Measurements from ENCODE around the gene PKN3.

PKN3 gene

GRCh38 chr9:128706671-128707381 lies 4.5 kb downstream of the PKN3 start:
- TF ChIP-seq NFIC (IDR thresholded peaks at IDR 0.05): no peak
- TF ChIP-seq EP300 (IDR thresholded peaks at IDR 0.05; ENCODE audit: borderline replicate concordance): no peak
- TF ChIP-seq RAD21 (IDR thresholded peaks at IDR 0.05; ENCODE audit: low read depth): no peak
- TF ChIP-seq, protein P1, sequence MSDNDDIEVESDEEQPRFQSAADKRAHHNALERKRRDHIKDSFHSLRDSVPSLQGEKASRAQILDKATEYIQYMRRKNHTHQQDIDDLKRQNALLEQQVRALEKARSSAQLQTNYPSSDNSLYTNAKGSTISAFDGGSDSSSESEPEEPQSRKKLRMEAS (IDR thresholded peaks at IDR 0.05): no peak
- TF ChIP-seq TEAD4 (IDR thresholded peaks at IDR 0.05): no peak
- no peak for TF ChIP-seq FOXM1 (IDR thresholded peaks at IDR 0.05; ENCODE audit: borderline replicate concordance, low read depth)
- TF ChIP-seq, protein P2, sequence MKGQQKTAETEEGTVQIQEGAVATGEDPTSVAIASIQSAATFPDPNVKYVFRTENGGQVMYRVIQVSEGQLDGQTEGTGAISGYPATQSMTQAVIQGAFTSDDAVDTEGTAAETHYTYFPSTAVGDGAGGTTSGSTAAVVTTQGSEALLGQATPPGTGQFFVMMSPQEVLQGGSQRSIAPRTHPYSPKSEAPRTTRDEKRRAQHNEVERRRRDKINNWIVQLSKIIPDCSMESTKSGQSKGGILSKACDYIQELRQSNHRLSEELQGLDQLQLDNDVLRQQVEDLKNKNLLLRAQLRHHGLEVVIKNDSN (IDR thresholded peaks at IDR 0.05): no peak
- TF ChIP-seq TCF12 (IDR thresholded peaks at IDR 0.05; ENCODE audit: low read depth): no peak
- no peak for TF ChIP-seq EGR1 (IDR thresholded peaks at IDR 0.05)
- no peak for TF ChIP-seq CREB1 (IDR thresholded peaks at IDR 0.05; ENCODE audit: low read depth)
- no peak for TF ChIP-seq ZBTB7A (IDR thresholded peaks at IDR 0.05; ENCODE audit: low read depth)
- no peak for TF ChIP-seq TAF1 (IDR thresholded peaks at IDR 0.05; ENCODE audit: low read depth)
- TF ChIP-seq CEBPB (IDR thresholded peaks at IDR 0.05): no peak
- TF ChIP-seq YY1 (IDR thresholded peaks at IDR 0.05; ENCODE audit: low read depth): no peak
- TF ChIP-seq, protein P3, sequence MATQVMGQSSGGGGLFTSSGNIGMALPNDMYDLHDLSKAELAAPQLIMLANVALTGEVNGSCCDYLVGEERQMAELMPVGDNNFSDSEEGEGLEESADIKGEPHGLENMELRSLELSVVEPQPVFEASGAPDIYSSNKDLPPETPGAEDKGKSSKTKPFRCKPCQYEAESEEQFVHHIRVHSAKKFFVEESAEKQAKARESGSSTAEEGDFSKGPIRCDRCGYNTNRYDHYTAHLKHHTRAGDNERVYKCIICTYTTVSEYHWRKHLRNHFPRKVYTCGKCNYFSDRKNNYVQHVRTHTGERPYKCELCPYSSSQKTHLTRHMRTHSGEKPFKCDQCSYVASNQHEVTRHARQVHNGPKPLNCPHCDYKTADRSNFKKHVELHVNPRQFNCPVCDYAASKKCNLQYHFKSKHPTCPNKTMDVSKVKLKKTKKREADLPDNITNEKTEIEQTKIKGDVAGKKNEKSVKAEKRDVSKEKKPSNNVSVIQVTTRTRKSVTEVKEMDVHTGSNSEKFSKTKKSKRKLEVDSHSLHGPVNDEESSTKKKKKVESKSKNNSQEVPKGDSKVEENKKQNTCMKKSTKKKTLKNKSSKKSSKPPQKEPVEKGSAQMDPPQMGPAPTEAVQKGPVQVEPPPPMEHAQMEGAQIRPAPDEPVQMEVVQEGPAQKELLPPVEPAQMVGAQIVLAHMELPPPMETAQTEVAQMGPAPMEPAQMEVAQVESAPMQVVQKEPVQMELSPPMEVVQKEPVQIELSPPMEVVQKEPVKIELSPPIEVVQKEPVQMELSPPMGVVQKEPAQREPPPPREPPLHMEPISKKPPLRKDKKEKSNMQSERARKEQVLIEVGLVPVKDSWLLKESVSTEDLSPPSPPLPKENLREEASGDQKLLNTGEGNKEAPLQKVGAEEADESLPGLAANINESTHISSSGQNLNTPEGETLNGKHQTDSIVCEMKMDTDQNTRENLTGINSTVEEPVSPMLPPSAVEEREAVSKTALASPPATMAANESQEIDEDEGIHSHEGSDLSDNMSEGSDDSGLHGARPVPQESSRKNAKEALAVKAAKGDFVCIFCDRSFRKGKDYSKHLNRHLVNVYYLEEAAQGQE (IDR thresholded peaks at IDR 0.05; ENCODE audit: low read depth): no peak

DNA sequence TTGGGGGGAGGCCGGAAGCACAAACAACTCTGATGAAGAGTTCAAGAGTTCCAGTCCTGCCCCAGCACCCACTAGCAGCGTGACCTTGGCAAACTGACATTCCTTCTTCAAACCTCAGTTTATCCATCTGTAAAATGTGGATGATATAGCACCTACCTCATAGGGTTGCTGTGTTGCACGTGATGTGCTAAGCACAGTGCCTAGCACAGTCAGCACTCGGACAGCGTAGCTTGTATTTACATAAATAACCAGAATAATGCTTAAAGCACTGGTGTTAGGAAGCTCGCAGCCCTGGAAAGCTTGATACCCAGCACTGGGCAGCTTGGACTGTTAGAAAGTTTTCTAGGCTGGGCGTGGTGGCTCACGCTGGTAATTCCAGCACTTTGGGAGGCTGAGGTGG lies 5.1 kb downstream of the PKN3 start:
- TF ChIP-seq, protein P3 (IDR thresholded peaks at IDR 0.05; ENCODE audit: low read depth): peak; percentile 18; the same call in 1 of the 2 replicates
- no peak for TF ChIP-seq NFIC (IDR thresholded peaks at IDR 0.05)

GRCh38 chr9:128712451-128713410 lies 10.4 kb downstream of the PKN3 start:
- TF ChIP-seq, protein P3 (IDR thresholded peaks at IDR 0.05; ENCODE audit: low read depth): no peak
- TF ChIP-seq YY1 (IDR thresholded peaks at IDR 0.05; ENCODE audit: low read depth) (no peak), NFIC (IDR thresholded peaks at IDR 0.05) (no peak), TAF1 (IDR thresholded peaks at IDR 0.05; ENCODE audit: low read depth) (no peak), CEBPB (IDR thresholded peaks at IDR 0.05) (no peak), EGR1 (IDR thresholded peaks at IDR 0.05) (no peak), ZBTB7A (IDR thresholded peaks at IDR 0.05; ENCODE audit: low read depth) (no peak), RAD21 (IDR thresholded peaks at IDR 0.05; ENCODE audit: low read depth) (no peak), TEAD4 (IDR thresholded peaks at IDR 0.05) (no peak), TCF12 (IDR thresholded peaks at IDR 0.05; ENCODE audit: low read depth) (no peak), EP300 (IDR thresholded peaks at IDR 0.05; ENCODE audit: borderline replicate concordance) (no peak), FOXM1 (IDR thresholded peaks at IDR 0.05; ENCODE audit: borderline replicate concordance, low read depth) (no peak)
- TF ChIP-seq, protein P2 (IDR thresholded peaks at IDR 0.05): no peak
- TF ChIP-seq, protein P1 (IDR thresholded peaks at IDR 0.05): no peak

DNA sequence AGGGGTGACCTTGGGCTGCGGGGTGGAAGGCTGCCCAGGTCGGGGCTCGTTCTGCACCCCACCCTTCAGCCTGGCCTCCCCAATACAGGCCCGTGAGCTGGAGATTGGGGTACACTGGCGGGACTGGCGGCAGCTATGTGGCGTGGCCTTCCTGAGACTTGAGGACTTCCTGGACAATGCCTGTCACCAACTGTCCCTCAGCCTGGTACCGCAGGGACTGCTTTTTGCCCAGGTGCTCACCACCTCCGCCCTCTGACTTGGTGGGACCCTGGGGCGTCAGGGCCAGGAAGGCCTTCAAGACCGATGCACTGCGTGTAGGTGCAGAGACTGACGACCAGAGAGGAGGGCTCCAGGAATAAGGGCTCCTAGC lies 11.1 kb downstream of the PKN3 start:
- no peak for TF ChIP-seq CEBPB (IDR thresholded peaks at IDR 0.05)
- no peak for TF ChIP-seq EGR1 (IDR thresholded peaks at IDR 0.05)
- TF ChIP-seq EP300 (IDR thresholded peaks at IDR 0.05; ENCODE audit: borderline replicate concordance): no peak
- no peak for TF ChIP-seq CREB1 (IDR thresholded peaks at IDR 0.05; ENCODE audit: low read depth)
- TF ChIP-seq NFIC (IDR thresholded peaks at IDR 0.05): no peak
- no peak for TF ChIP-seq FOXM1 (IDR thresholded peaks at IDR 0.05; ENCODE audit: borderline replicate concordance, low read depth)
- no peak for TF ChIP-seq ZBTB7A (IDR thresholded peaks at IDR 0.05; ENCODE audit: low read depth)
- TF ChIP-seq YY1 (IDR thresholded peaks at IDR 0.05; ENCODE audit: low read depth): no peak
- TF ChIP-seq TAF1 (IDR thresholded peaks at IDR 0.05; ENCODE audit: low read depth): no peak
- TF ChIP-seq, protein P1 (IDR thresholded peaks at IDR 0.05): no peak
